ENCODE data around the gene SHISA4. TPM values are rescaled to one million over a fixed set of nuclear protein-coding genes. Genes with fewer than 3 reads are reported as not detected.

Gene SHISA4
- total RNA-seq, 1 donor from 2014 or later: 10.1 TPM

- no peaks in the 10 kb centered on the region for H3K27me3 ChIP-seq (ENCODE audit: insufficient read depth, low read length)
- H4K20me1 ChIP-seq (ENCODE audit: insufficient read depth, low read length): no peaks in the 10 kb centered on the region
- H3K9me3 Mint-ChIP-seq (ENCODE audit: unreplicated experiment): no peaks in the 10 kb centered on the region
- FAIRE-seq (no peak), DNase-seq (ENCODE audit: low read depth) (no peak)
- no peak overlapping the region for H3K4me2 ChIP-seq (ENCODE audit: low read length)
- H3K4me1 Mint-ChIP-seq (ENCODE audit: low read depth, unreplicated experiment): no peaks in the 10 kb centered on the region
- H3K4me1 ChIP-seq (ENCODE audit: insufficient read depth, low read length): no peaks in the 10 kb centered on the region
- H2AFZ ChIP-seq (ENCODE audit: low read depth, low read length): no peak overlapping the region
- TF ChIP-seq EZH2 (IDR thresholded peaks at IDR 0.05; ENCODE audit: insufficient read depth, low read length): no peak
- TF ChIP-seq CTCF (IDR thresholded peaks at IDR 0.05; ENCODE audit: insufficient read depth, low read depth, low read length): no peak
- no peaks in the 10 kb centered on the region for H3K27me3 Mint-ChIP-seq (ENCODE audit: low read depth, unreplicated experiment)
- H3K4me3 Mint-ChIP-seq (ENCODE audit: unreplicated experiment): no peak overlapping the region
- H3K27ac Mint-ChIP-seq (ENCODE audit: unreplicated experiment): no peak overlapping the region
- H3K79me2 ChIP-seq (ENCODE audit: insufficient read depth, low read length): no peaks in the 10 kb centered on the region
- no peak overlapping the region for H3K9ac ChIP-seq (ENCODE audit: low read length)
- no peak overlapping the region for H3K27ac ChIP-seq (ENCODE audit: low read depth, low read length)
- no peaks in the 10 kb centered on the region for H3K9me3 ChIP-seq (ENCODE audit: insufficient read depth, low read depth, low read length)
- peaks cover 65% of the 10 kb centered on the region for H3K36me3 ChIP-seq (ENCODE audit: insufficient read depth, low read length)
- H3K36me3 Mint-ChIP-seq (ENCODE audit: low read depth, unreplicated experiment): peaks cover 22% of the 10 kb centered on the region
- no peak overlapping the region for H3K4me3 ChIP-seq (ENCODE audit: insufficient read depth, low read depth, low read length)
These were observed 29.3 kb upstream of the SHISA4 start for GRCh38 chr1:201859424-201859823.

GRCh38 chr1:201861448-201861847, 27.2 kb upstream of the SHISA4 start:
- H2AFZ ChIP-seq (ENCODE audit: low read depth, low read length): no peak overlapping the region
- no peak overlapping the region for H3K27ac ChIP-seq (ENCODE audit: low read depth, low read length)
- H3K9me3 Mint-ChIP-seq (ENCODE audit: unreplicated experiment): no peaks in the 10 kb centered on the region
- peaks cover 22% of the 10 kb centered on the region for H3K36me3 Mint-ChIP-seq (ENCODE audit: low read depth, unreplicated experiment)
- no peak for FAIRE-seq
- no peaks in the 10 kb centered on the region for H3K27me3 ChIP-seq (ENCODE audit: insufficient read depth, low read length)
- H3K4me3 ChIP-seq (ENCODE audit: insufficient read depth, low read depth, low read length): no peak overlapping the region
- no peaks in the 10 kb centered on the region for H3K4me1 Mint-ChIP-seq (ENCODE audit: low read depth, unreplicated experiment)
- TF ChIP-seq CTCF (IDR thresholded peaks at IDR 0.05; ENCODE audit: insufficient read depth, low read depth, low read length) (no peak), EZH2 (IDR thresholded peaks at IDR 0.05; ENCODE audit: insufficient read depth, low read length) (no peak)
- no peak overlapping the region for H3K4me2 ChIP-seq (ENCODE audit: low read length)
- no peaks in the 10 kb centered on the region for H3K79me2 ChIP-seq (ENCODE audit: insufficient read depth, low read length)
- DNase-seq (ENCODE audit: low read depth): no peak
- no peaks in the 10 kb centered on the region for H4K20me1 ChIP-seq (ENCODE audit: insufficient read depth, low read length)
- no peak overlapping the region for H3K4me3 Mint-ChIP-seq (ENCODE audit: unreplicated experiment)
- no peaks in the 10 kb centered on the region for H3K9me3 ChIP-seq (ENCODE audit: insufficient read depth, low read depth, low read length)
- H3K4me1 ChIP-seq (ENCODE audit: insufficient read depth, low read length): no peaks in the 10 kb centered on the region
- peaks cover 52% of the 10 kb centered on the region for H3K36me3 ChIP-seq (ENCODE audit: insufficient read depth, low read length)
- H3K27ac Mint-ChIP-seq (ENCODE audit: unreplicated experiment): no peak overlapping the region
- no peak overlapping the region for H3K9ac ChIP-seq (ENCODE audit: low read length)
- no peaks in the 10 kb centered on the region for H3K27me3 Mint-ChIP-seq (ENCODE audit: low read depth, unreplicated experiment)

- no peaks in the 10 kb centered on the region for H3K9me3 Mint-ChIP-seq (ENCODE audit: unreplicated experiment)
- peaks cover 27% of the 10 kb centered on the region for H3K36me3 Mint-ChIP-seq (ENCODE audit: low read depth, unreplicated experiment)
- peaks cover 73% of the 10 kb centered on the region for H3K36me3 ChIP-seq (ENCODE audit: insufficient read depth, low read length)
- no peak overlapping the region for H3K27ac Mint-ChIP-seq (ENCODE audit: unreplicated experiment)
- H4K20me1 ChIP-seq (ENCODE audit: insufficient read depth, low read length): peaks cover 20% of the 10 kb centered on the region
- no peaks in the 10 kb centered on the region for H3K9me3 ChIP-seq (ENCODE audit: insufficient read depth, low read depth, low read length)
- H2AFZ ChIP-seq (ENCODE audit: low read depth, low read length): no peak overlapping the region
- H3K4me1 Mint-ChIP-seq (ENCODE audit: low read depth, unreplicated experiment): no peaks in the 10 kb centered on the region
- peaks cover 7% of the 10 kb centered on the region for H3K4me1 ChIP-seq (ENCODE audit: insufficient read depth, low read length)
- no peak overlapping the region for H3K4me2 ChIP-seq (ENCODE audit: low read length)
- no peak overlapping the region for H3K9ac ChIP-seq (ENCODE audit: low read length)
- H3K27me3 Mint-ChIP-seq (ENCODE audit: low read depth, unreplicated experiment): no peaks in the 10 kb centered on the region
- no peak overlapping the region for H3K4me3 Mint-ChIP-seq (ENCODE audit: unreplicated experiment)
- no peak overlapping the region for H3K4me3 ChIP-seq (ENCODE audit: insufficient read depth, low read depth, low read length)
- H3K79me2 ChIP-seq (ENCODE audit: insufficient read depth, low read length): no peaks in the 10 kb centered on the region
- peak; percentile 89 for DNase-seq (ENCODE audit: low read depth)
- FAIRE-seq: no peak
- H3K27ac ChIP-seq (ENCODE audit: low read depth, low read length): peak overlapping the region; percentile 37
- TF ChIP-seq EZH2 (IDR thresholded peaks at IDR 0.05; ENCODE audit: insufficient read depth, low read length) (no peak), CTCF (IDR thresholded peaks at IDR 0.05; ENCODE audit: insufficient read depth, low read depth, low read length) (no peak)
- no peaks in the 10 kb centered on the region for H3K27me3 ChIP-seq (ENCODE audit: insufficient read depth, low read length)
These were observed 18.3 kb upstream of the SHISA4 start for GRCh38 chr1:201870397-201870796.
